Esophagus squamous epithelium (tissue), 4 donors: ENCODE data around the gene YPEL3.

Experiments used
- CTCF ChIP-seq, 6 experiments: fragments of 450-650 bp in 4 of 6; fragments of 200-600 bp in 2 of 6; sonication (generic) in 2 of 6; IDR thresholded peaks; one replicate each; pipeline ENCODE4 v1.5.1; 2016 to 2019; ENCODE audit warnings: antibody characterized with exemption in 6 of 6, mild to moderate bottlenecking in 4 of 6, moderate library complexity in 4 of 6
- POLR2A ChIP-seq, 4 donors: fragments of 450-650 bp; IDR thresholded peaks; one replicate each; pipeline ENCODE4 v1.6.1; 2017; ENCODE audit warnings: antibody characterized with exemption in 4 of 4, mild to moderate bottlenecking in 4 of 4, moderate library complexity in 3 of 4

- peak; percentile 23 to 66 (median 51) for TF ChIP-seq CTCF (IDR thresholded peaks at IDR 0.05)
- TF ChIP-seq POLR2A (IDR thresholded peaks at IDR 0.05): no peak
Measured at GRCh38 chr16:30054959-30055553, 41.0 kb downstream of the YPEL3 start.
